ENCODE data around the gene SPANXN2.

DNA sequence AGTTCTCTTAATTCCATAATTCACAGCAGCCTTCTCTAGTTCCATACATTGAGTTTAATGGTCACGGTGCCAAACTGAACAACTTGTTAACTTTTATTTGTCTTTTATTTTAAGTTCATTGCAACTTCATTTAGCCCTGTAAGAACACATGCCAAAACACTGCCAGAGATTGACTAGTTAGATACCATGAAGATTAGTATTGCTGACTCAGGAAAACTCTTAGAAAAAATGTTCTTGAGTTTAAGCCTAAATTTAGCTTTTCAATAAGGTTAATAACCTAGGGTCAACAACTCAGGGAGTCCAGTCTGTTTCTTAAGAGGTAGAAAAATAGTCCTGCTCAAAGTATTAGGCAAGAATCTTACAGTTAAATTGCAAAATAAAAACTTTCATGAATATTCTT, 25.7 kb downstream of the SPANXN2 start:
- no peak for TF ChIP-seq CTCF (IDR thresholded peaks at IDR 0.05)
- no peak for TF ChIP-seq POLR2A (IDR thresholded peaks at IDR 0.05)

Measured in adrenal gland (tissue), 5 donors.